K562 (cell line): ENCODE measurements around the gene DYNC2I2. TPM values are rescaled to one million over a fixed set of nuclear protein-coding genes. Genes with fewer than 3 reads are reported as not detected.

Experiments
- CREB3L1 ChIP-seq: fragments of 450-650 bp; IDR thresholded peaks from 2 replicates; pipeline ENCODE4 v1.6.1; 2014; ENCODE audit warnings: low read depth, mild to moderate bottlenecking, moderate library complexity, borderline replicate concordance
- PYGO2 ChIP-seq: fragments of 450-650 bp; IDR thresholded peaks from 2 replicates; pipeline ENCODE4 v1.6.1; 2016; ENCODE audit warnings: mild to moderate bottlenecking, missing genetic modification characterization, moderate library complexity, missing compliant biosample characterization
- RBM14 ChIP-seq: fragments of 200-400 bp; formaldehyde crosslinking; IDR thresholded peaks from 2 replicates; pipeline ENCODE4 v1.6.1; 2018; ENCODE audit warnings: low read depth, mild to moderate bottlenecking, low read length, moderate library complexity, borderline replicate concordance; ENCODE audit not compliant: insufficient read depth
- TCF3 ChIP-seq: sonication (generic); formaldehyde crosslinking; IDR thresholded peaks from 2 replicates; pipeline ENCODE4 v1.4.0; 2020; ENCODE audit warnings: mild to moderate bottlenecking, missing genetic modification reagents
- polyA plus RNA-seq, 8 experiments: library from polyadenylated mRNA; depleted of rRNA in 4 of 8; stranded (reverse) in 5 of 8; unstranded in 3 of 8; fragments of >200 nt; fragmentation: Nextera tagmentation in 2 of 8; fragmentation: Illumina TruSeq in 1 of 8; extraction: Ambion mirVana in 2 of 8; extraction: Trizol in 1 of 8; gene quantifications; 2 replicates each; pipeline versions ENCODE4 v1.2.1 to v1.2.3, GENCODE V29; 2011 to 2014; ENCODE audit warnings: inconsistent platforms in 1 of 8, missing spikeins in 1 of 8
- total RNA-seq, 7 experiments: library from RNA; depleted of rRNA in 6 of 7; stranded (reverse); fragments of >200 nt in 6 of 7; fragmentation: Illumina TruSeq in 2 of 7; extraction: Trizol in 2 of 7; gene quantifications; 2 replicates each; pipeline versions ENCODE4 v1.2.1 to v1.2.3, GENCODE V29; 2011 to 2021; ENCODE audit warnings: low replicate concordance in 1 of 7
- TF ChIP-seq, protein P1 (sequence below): fragments of 250-450 bp; sonication (Bioruptor Pico); IDR thresholded peaks from 2 replicates; pipeline ENCODE4 v1.8.0; 2022; ENCODE audit warnings: inconsistent platforms

DYNC2I2 gene
- total and polyA plus RNA-seq, 9 of the 15 experiments (the other 6 are each of a cell fraction or from before 2014, with no cell fraction given) = 1.5 to 249 (median 70.0) TPM

- TF ChIP-seq RBM14 (peak; percentile 72; the same call in 1 of the 2 replicates), PYGO2 (tag) (no peak), TCF3 (CRISPR knock-in tag) (no peak), CREB3L1 (peak; percentile 65; the same call in 1 of the 2 replicates)
- TF ChIP-seq, protein P1, sequence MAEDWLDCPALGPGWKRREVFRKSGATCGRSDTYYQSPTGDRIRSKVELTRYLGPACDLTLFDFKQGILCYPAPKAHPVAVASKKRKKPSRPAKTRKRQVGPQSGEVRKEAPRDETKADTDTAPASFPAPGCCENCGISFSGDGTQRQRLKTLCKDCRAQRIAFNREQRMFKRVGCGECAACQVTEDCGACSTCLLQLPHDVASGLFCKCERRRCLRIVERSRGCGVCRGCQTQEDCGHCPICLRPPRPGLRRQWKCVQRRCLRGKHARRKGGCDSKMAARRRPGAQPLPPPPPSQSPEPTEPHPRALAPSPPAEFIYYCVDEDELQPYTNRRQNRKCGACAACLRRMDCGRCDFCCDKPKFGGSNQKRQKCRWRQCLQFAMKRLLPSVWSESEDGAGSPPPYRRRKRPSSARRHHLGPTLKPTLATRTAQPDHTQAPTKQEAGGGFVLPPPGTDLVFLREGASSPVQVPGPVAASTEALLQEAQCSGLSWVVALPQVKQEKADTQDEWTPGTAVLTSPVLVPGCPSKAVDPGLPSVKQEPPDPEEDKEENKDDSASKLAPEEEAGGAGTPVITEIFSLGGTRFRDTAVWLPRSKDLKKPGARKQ = no peak
Measured at GRCh38 chr9:128702949-128703615, 46.4 kb upstream of the DYNC2I2 start (continued).
